Upper lobe of right lung (tissue), 1 donor: ENCODE measurements around the gene PPM1H. TPM values are rescaled to one million over a fixed set of nuclear protein-coding genes. Genes with fewer than 3 reads are reported as not detected.

Experiments
- ATAC-seq: fragments of 200-7000 bp; cut with Tn5 transposase; one replicate; pipeline ENCODE4 v1.9.1; 2020; ENCODE audit warnings: mild to moderate bottlenecking, moderate library complexity
- DNase-seq: peaks from one replicate; pipeline ENCODE4 v3.0.0-alpha.2; 2020
- H3K27ac ChIP-seq: fragments of 200-600 bp; one replicate; pipeline ENCODE4 v1.8.0; 2022
- H3K27me3 ChIP-seq: fragments of 200-600 bp; one replicate; pipeline ENCODE4 v1.8.0; 2022; ENCODE audit warnings: mild to moderate bottlenecking
- H3K36me3 ChIP-seq: fragments of 200-600 bp; one replicate; pipeline ENCODE4 v1.8.0; 2022
- H3K4me1 ChIP-seq: fragments of 200-600 bp; one replicate; pipeline ENCODE4 v1.8.0; 2022
- H3K4me3 ChIP-seq: fragments of 200-600 bp; one replicate; pipeline ENCODE4 v1.8.0; 2022; ENCODE audit warnings: mild to moderate bottlenecking
- H3K9me3 ChIP-seq: fragments of 200-600 bp; one replicate; pipeline ENCODE4 v1.8.0; 2022
- intact Hi-C: fragments of 100-400 bp; cut with DNase I; formaldehyde crosslinking; loops from one replicate; pipeline ENCODE4 v1.11.0; 2022
- total RNA-seq: library from RNA; stranded (reverse); fragmentation: NEBNext Ultra II Directional; extraction: Animal tissue kit (Norgen Biotek cat#: 25700); gene quantifications from one replicate; pipeline ENCODE4 v1.2.1, GENCODE V29; 2021
- TF ChIP-seq, protein P1 (sequence below): fragments of 200-600 bp; IDR thresholded peaks from one replicate; pipeline ENCODE4 v1.8.0; 2022; ENCODE audit warnings: antibody characterized with exemption
- donor health status: DM: no; HTN: yes; CAD: no; lungs with severe emphysema.

Gene PPM1H
- total RNA-seq, 1 donor from 2014 or later: 8.0 TPM

DNA sequence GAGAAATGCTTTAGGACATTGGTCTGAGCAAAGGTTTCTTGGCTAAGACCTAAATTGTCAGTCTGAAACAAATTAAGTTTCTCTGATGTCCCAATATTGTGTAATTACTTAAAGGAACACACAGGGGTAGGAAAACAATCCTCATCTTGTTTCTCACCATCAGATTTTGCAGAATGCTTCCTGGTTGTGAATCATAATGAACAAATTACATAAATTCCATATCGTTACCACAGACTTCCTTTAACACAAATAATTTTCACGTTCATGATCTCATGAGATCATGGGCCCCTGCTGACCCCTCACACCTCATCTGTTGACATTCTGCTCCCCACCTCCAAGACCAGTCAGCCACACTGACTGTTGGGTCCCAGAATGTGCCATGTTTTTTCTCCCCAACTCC lies 274.2 kb downstream of the PPM1H start:
- Histone ChIP-seq H3K27me3 (no peaks in the 10 kb centered on the region), H3K36me3 (no peaks in the 10 kb centered on the region), H3K9me3 (no peaks in the 10 kb centered on the region), H3K4me3 (no peak overlapping the region), H3K27ac (no peak overlapping the region), H3K4me1 (no peaks in the 10 kb centered on the region)
- TF ChIP-seq, protein P1, sequence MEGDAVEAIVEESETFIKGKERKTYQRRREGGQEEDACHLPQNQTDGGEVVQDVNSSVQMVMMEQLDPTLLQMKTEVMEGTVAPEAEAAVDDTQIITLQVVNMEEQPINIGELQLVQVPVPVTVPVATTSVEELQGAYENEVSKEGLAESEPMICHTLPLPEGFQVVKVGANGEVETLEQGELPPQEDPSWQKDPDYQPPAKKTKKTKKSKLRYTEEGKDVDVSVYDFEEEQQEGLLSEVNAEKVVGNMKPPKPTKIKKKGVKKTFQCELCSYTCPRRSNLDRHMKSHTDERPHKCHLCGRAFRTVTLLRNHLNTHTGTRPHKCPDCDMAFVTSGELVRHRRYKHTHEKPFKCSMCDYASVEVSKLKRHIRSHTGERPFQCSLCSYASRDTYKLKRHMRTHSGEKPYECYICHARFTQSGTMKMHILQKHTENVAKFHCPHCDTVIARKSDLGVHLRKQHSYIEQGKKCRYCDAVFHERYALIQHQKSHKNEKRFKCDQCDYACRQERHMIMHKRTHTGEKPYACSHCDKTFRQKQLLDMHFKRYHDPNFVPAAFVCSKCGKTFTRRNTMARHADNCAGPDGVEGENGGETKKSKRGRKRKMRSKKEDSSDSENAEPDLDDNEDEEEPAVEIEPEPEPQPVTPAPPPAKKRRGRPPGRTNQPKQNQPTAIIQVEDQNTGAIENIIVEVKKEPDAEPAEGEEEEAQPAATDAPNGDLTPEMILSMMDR: no peak
- DNase-seq: no peak
- no peak for ATAC-seq
- intact Hi-C loops: no loop called here

DNA sequence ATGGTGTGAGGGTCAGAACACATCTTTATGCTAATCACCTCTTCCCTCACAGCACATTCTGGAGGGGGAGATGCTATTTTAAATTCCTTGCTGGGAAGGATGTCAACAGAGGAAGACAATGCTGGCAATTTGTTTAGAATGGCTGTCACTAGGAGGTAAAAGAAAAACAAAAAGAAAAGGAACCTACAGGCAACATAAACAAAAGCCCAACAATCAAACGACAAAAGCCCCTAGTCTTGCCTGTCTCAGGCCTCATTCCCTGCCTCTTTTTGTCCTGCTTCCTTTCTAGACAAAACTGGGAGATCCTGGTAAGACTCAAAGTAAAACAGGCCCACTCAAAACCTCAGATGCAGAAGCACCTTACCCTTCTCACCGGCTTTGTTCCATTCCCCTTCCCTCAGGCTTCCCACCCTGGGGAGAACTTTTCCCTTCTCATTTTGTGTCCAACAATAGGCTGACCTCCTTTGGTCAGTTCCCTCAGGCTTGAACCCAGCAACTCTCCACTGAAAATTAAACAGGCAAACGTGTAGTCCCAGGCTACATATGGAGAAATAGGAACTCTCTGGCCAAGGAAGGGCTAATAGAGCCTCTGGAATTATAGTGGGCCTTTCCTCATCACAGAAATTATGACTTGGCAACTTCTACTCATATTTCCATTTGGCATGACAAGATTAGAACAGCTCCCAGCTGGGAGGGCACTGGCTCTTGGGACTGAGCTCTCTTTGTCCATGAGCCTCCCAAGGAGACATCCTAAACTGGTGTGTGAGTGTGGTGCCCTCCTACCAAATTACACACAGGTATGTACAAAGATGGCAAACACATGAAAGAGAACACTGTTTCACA lies 275.3 kb downstream of the PPM1H start:
- DNase-seq (no peak), ATAC-seq (no peak)
- H3K27me3 ChIP-seq: no peaks in the 10 kb centered on the region
- H3K27ac ChIP-seq: no peak overlapping the region
- no peaks in the 10 kb centered on the region for H3K36me3 ChIP-seq
- TF ChIP-seq, protein P1: no peak
- intact Hi-C loops: no loop called here
- H3K4me1 ChIP-seq: no peaks in the 10 kb centered on the region
- no peaks in the 10 kb centered on the region for H3K9me3 ChIP-seq
- no peak overlapping the region for H3K4me3 ChIP-seq

DNA sequence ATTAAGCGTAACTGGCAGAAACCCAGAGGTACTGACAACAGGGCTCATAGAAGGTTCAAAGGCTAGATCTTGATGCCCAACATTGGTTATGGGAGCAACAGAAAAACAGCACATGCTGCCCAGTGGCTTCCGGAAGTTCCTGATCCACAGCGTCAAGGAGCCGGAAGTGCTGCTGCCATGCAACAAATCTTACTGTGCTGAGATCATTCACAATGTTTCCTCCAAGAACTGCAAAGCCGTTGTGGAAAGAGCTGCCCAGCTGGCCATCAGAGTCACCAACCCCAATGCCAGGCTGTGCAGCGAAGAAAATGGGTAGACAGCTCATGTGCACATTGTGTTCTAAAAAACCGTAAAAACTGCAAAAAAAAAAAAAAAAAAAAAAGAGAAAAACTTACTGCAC lies 276.0 kb downstream of the PPM1H start:
- no peaks in the 10 kb centered on the region for H3K4me1 ChIP-seq
- no peak for DNase-seq
- H3K36me3 ChIP-seq: no peaks in the 10 kb centered on the region
- no peak overlapping the region for H3K27ac ChIP-seq
- ATAC-seq: no peak
- no peaks in the 10 kb centered on the region for H3K9me3 ChIP-seq
- no peaks in the 10 kb centered on the region for H3K27me3 ChIP-seq
- H3K4me3 ChIP-seq: no peak overlapping the region
- intact Hi-C loops: no loop called here
- TF ChIP-seq, protein P1: no peak

- no peak for ATAC-seq
- H3K4me3 ChIP-seq: no peak overlapping the region
- H3K36me3 ChIP-seq: no peaks in the 10 kb centered on the region
- no peak overlapping the region for H3K27ac ChIP-seq
- DNase-seq: no peak
- TF ChIP-seq, protein P1: no peak
- intact Hi-C loops: no loop called here
- H3K9me3 ChIP-seq: no peaks in the 10 kb centered on the region
- no peaks in the 10 kb centered on the region for H3K4me1 ChIP-seq
- no peaks in the 10 kb centered on the region for H3K27me3 ChIP-seq
Observed at GRCh38 chr12:62657363-62657632, 277.7 kb downstream of the PPM1H start.

GRCh38 chr12:62656591-62657362 lies 278.2 kb downstream of the PPM1H start:
- intact Hi-C loops: no loop called here
- Histone ChIP-seq H3K27ac (no peak overlapping the region), H3K4me1 (no peaks in the 10 kb centered on the region), H3K27me3 (no peaks in the 10 kb centered on the region), H3K4me3 (no peak overlapping the region), H3K36me3 (no peaks in the 10 kb centered on the region), H3K9me3 (no peaks in the 10 kb centered on the region)
- ATAC-seq (no peak), DNase-seq (no peak)
- TF ChIP-seq, protein P1: no peak
